ENCODE data around the gene FLRT2. TPM values are rescaled to one million over a fixed set of nuclear protein-coding genes. Genes with fewer than 3 reads are reported as not detected.

FLRT2 gene
- total RNA-seq, 1 experiment from 2014 or later, result not detected

DNA sequence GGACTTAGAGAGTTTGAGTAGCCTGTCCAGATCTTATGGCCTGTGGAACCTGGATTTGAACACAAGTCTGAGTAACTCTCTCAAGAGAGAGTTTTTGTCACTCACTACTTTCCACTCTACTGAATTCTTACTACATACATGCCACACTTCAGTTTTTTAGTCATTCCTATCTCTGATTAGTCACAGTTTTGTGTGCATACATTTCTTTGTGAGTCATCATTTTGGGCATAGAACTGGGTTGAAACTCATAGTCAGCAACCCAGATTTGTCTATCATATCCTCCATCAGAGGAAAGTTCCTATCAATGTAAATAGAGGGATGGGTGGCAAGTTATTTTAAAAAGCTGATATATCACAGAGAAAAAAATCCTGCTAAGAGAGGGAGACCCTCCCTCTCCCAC lies 42.9 kb downstream of the FLRT2 start:
- no peak for DNase-seq
- intact Hi-C loops (cut with micrococcal nuclease; ENCODE audit: unreplicated experiment), result no loop called here
- Mint-ChIP-seq H3K27me3 (ENCODE audit: unreplicated experiment) (no peaks in the 10 kb centered on the region), H3K36me3 (ENCODE audit: insufficient read depth, unreplicated experiment) (no peaks in the 10 kb centered on the region), H3K27ac (ENCODE audit: unreplicated experiment) (no peak overlapping the region), H3K9me3 (ENCODE audit: low read depth, unreplicated experiment) (peaks cover 7% of the 10 kb centered on the region), H3K4me1 (ENCODE audit: low read depth, unreplicated experiment) (no peaks in the 10 kb centered on the region), H3K4me3 (ENCODE audit: low read depth, unreplicated experiment) (no peak overlapping the region)
- BruUV-seq (replicated peaks), result no TSS peak
- TF ChIP-seq, protein P1, sequence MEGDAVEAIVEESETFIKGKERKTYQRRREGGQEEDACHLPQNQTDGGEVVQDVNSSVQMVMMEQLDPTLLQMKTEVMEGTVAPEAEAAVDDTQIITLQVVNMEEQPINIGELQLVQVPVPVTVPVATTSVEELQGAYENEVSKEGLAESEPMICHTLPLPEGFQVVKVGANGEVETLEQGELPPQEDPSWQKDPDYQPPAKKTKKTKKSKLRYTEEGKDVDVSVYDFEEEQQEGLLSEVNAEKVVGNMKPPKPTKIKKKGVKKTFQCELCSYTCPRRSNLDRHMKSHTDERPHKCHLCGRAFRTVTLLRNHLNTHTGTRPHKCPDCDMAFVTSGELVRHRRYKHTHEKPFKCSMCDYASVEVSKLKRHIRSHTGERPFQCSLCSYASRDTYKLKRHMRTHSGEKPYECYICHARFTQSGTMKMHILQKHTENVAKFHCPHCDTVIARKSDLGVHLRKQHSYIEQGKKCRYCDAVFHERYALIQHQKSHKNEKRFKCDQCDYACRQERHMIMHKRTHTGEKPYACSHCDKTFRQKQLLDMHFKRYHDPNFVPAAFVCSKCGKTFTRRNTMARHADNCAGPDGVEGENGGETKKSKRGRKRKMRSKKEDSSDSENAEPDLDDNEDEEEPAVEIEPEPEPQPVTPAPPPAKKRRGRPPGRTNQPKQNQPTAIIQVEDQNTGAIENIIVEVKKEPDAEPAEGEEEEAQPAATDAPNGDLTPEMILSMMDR (IDR thresholded peaks at IDR 0.05; ENCODE audit: unreplicated experiment), result no peak
- CTCF ChIA-PET, result no interaction called here

DNA sequence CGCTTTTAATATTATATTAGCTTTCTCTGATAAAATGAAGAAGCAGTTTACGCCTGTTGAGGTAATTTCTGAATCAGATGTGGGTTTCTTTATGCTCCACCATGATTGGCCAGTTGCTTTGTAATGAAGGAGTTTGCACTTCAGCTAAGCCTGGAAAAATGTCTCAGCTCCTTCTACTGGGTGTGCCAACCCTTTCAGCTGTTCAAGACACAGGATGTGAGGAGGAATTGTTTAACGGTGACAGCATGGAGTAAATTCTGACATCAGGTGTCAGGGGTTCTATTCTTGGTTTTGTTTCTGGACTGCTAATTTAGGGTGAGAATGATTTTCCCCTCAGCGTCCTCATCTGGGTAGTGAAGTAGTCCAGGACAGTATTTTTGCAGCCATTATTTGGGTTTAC lies 43.5 kb downstream of the FLRT2 start:
- BruUV-seq (replicated peaks), result no TSS peak
- H3K4me1 Mint-ChIP-seq (ENCODE audit: low read depth, unreplicated experiment), result no peaks in the 10 kb centered on the region

DNA sequence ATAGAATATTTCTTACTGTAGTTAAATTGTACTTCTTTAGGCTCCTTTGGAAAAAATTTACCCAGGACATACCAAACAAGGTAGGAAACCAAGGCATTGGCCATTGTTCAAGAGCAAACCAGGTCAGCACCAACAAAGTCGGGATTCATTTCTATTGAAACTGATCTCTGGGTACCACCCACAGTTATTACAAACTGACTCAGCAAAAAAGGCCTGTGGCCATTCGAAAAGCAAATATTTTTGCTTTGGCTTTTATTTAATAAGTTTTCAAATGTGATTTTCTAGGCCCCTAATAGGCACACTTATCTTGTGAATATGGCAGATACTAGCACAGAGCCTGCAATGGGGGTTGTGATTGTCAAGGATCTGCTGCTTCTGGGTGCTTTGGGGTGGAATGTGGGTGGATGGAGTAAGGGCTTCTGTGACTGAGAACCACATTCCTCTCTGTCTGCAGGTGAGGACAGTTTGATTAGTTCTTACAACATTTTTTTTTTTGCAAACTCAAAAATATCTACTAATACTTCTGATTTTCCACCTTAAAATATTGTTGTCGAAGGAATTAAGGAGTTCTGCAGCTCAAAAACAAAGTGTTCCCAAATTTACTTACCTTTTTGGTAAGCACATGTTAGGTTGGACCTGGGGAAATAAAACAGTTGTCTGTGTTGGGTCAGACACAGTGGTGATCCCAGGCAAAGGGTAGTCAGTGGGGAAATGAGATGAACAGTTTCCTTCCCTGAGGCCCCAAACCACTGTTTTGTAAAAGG lies 45.1 kb downstream of the FLRT2 start:
- TF ChIP-seq, protein P1 (IDR thresholded peaks at IDR 0.05; ENCODE audit: unreplicated experiment), result no peak
- no peak overlapping the region for H3K4me3 Mint-ChIP-seq (ENCODE audit: low read depth, unreplicated experiment)
- no peaks in the 10 kb centered on the region for H3K4me1 Mint-ChIP-seq (ENCODE audit: low read depth, unreplicated experiment)
- CTCF ChIA-PET, result no interaction called here
- peaks cover 4% of the 10 kb centered on the region for H3K9me3 Mint-ChIP-seq (ENCODE audit: low read depth, unreplicated experiment)
- H3K27ac Mint-ChIP-seq (ENCODE audit: unreplicated experiment), result no peak overlapping the region
- intact Hi-C loops (cut with micrococcal nuclease; ENCODE audit: unreplicated experiment), result no loop called here
- no peak for DNase-seq
- H3K27me3 Mint-ChIP-seq (ENCODE audit: unreplicated experiment), result no peaks in the 10 kb centered on the region
- no TSS peak for BruUV-seq (replicated peaks)
- H3K36me3 Mint-ChIP-seq (ENCODE audit: insufficient read depth, unreplicated experiment), result no peaks in the 10 kb centered on the region

More for the DNA sequence above, 43.5 kb downstream of the FLRT2 start:
- Mint-ChIP-seq H3K27me3 (ENCODE audit: unreplicated experiment) (no peaks in the 10 kb centered on the region), H3K4me3 (ENCODE audit: low read depth, unreplicated experiment) (no peak overlapping the region), H3K36me3 (ENCODE audit: insufficient read depth, unreplicated experiment) (no peaks in the 10 kb centered on the region), H3K9me3 (ENCODE audit: low read depth, unreplicated experiment) (peaks cover 9% of the 10 kb centered on the region), H3K27ac (ENCODE audit: unreplicated experiment) (no peak overlapping the region)
- intact Hi-C loops (cut with micrococcal nuclease; ENCODE audit: unreplicated experiment), result no loop called here
- TF ChIP-seq, protein P1 (IDR thresholded peaks at IDR 0.05; ENCODE audit: unreplicated experiment), result no peak
- CTCF ChIA-PET, result no interaction called here
- no peak for DNase-seq

DNA sequence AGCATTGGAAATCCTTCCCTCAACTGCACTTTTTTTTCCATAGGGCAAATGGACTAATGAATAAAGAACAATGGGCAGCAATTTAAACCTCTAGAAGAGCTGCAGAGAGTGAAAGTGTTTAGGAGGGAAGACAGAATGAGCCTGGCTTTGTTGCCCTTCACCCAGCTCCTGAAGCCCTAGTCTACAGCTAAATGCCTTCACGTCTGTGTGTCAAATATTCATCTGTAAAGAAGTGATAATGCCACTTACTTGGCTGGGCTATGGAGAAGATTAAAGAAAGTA lies 45.6 kb downstream of the FLRT2 start:
- CTCF ChIA-PET, result no interaction called here
- H3K4me1 Mint-ChIP-seq (ENCODE audit: low read depth, unreplicated experiment), result no peaks in the 10 kb centered on the region
- BruUV-seq (replicated peaks), result no TSS peak
- peaks cover 4% of the 10 kb centered on the region for H3K9me3 Mint-ChIP-seq (ENCODE audit: low read depth, unreplicated experiment)
- no peaks in the 10 kb centered on the region for H3K27me3 Mint-ChIP-seq (ENCODE audit: unreplicated experiment)
- no peak for DNase-seq
- H3K27ac Mint-ChIP-seq (ENCODE audit: unreplicated experiment), result no peak overlapping the region
- no peaks in the 10 kb centered on the region for H3K36me3 Mint-ChIP-seq (ENCODE audit: insufficient read depth, unreplicated experiment)
- TF ChIP-seq, protein P1 (IDR thresholded peaks at IDR 0.05; ENCODE audit: unreplicated experiment), result no peak
- no peak overlapping the region for H3K4me3 Mint-ChIP-seq (ENCODE audit: low read depth, unreplicated experiment)
- intact Hi-C loops (cut with micrococcal nuclease; ENCODE audit: unreplicated experiment), result no loop called here
